ENCODE measurements around the gene AJM1. TPM values are rescaled to one million over a fixed set of nuclear protein-coding genes. Genes with fewer than 3 reads are reported as not detected.
"Not testable (repeated sequence)": the region's sequence is repeated elsewhere in the genome, so short reads cannot be mapped to it uniquely, and the experiment has no call there.

The AJM1 gene
- total RNA-seq, 1 donor from 2014 or later = 1.00 TPM

DNA sequence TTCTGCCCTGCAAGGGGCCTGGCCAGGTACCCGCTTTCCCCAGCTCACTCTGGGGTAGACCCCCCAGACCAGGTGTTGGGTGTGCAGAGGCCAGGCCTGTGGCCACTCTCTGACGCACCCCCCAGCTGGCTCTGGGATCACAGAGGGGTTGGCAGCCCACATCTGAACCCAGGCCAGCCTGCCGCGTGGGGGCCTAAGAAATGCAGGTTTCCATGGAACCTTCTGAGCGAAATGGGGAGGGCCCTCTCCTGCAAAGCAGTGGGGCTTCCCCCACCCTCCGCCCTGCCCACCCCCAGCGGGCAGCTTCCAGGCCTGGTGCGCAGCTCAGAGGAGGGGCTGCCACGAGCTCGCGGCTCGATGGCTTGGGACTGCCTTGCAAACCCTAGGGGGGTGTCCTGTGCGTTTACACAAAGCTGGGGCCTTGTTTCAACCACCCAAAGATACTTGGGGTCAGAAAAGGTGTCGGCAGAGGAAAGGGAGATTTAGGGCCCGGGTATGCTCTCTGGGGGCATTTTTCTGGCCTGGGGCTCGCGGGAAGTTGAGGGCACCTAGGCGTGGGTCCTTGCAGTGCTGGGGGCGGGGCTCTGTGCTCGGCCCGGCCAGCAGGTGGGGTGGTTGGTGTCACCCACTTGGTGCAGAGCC, 1.0 kb downstream of the AJM1 start:
- DNase-seq (ENCODE audit: low spot score) = not testable (repeated sequence)

DNA sequence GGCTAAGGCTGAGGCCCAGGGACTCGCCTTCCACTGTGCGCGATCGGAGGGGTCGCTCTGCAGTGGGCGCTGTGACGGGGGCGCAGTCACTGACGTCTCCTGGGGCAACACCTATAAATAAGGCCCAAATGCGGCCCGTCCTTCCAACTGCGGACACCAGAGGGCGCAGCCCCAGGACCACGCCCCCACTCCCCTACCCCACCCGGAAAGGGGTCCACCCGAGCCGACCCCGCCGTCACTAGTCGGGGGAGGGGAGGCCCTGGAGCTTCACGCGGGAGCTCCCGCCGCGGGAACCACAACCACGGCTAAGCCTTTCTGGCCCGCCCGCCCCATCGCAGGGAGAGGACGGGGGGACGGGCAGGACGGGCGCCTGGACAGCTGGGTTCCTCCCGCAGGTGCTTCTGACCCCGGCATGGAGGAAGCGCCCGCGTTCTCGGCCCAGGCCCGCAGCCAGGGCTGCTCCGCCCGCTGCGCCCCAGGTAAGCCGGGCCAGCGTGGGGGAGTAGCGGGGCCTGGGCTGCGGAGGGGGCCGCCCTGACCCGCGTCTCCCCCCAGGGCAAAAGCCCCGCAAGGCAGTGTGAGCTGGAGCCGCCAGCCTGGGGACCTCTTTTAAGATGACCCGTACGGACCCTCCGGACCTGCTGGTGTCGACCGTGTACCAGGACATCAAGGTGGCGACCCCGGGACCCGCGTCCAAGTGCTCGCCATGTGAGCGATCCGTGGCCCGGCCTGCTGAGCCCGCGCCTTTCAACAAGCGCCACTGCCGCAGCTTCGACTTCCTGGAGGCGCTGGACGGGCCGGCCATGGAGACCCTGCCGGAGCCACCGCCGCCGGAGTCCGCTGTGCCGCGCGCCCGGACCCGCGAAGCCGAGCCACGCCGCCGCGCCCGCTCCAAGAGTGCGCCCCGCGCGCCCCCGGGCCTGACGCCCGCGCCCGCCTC, 1.8 kb downstream of the AJM1 start:
- not testable (repeated sequence) for DNase-seq (ENCODE audit: low spot score)

DNA sequence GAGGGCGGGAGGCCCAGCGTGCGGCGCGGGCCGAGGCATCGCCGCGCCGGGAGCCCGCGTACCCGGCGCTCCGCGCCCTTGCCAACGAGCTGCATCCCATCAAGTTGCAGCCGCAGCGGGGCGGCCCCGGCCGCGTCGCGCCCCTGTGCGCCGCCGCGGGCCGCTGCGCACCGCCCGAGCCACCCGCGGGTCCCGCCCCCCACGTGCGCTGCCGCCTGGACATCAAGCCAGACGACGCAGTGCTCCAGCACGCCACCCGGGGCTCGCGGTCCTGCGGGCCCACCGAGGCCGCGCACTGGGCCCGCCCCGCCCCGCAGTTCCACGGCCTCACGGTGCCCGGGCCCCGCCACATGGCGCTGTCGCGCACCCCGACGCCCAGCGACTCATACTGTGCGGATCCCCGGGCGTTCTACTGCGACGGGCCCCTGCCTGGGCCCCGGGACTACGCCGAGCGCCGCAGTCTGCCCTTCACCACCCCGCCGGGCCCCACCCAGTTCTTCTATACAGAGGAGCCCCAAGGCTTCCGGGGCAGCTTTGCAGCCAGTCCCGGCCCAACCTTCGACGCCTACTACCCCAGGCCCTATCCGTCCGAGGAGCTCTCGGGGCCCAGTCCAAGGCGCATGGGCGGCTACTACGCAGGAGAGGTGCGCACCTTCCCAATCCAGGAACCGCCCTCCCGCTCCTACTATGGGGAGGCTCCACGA, 2.6 kb downstream of the AJM1 start:
- DNase-seq (ENCODE audit: low spot score) = no peak

DNA sequence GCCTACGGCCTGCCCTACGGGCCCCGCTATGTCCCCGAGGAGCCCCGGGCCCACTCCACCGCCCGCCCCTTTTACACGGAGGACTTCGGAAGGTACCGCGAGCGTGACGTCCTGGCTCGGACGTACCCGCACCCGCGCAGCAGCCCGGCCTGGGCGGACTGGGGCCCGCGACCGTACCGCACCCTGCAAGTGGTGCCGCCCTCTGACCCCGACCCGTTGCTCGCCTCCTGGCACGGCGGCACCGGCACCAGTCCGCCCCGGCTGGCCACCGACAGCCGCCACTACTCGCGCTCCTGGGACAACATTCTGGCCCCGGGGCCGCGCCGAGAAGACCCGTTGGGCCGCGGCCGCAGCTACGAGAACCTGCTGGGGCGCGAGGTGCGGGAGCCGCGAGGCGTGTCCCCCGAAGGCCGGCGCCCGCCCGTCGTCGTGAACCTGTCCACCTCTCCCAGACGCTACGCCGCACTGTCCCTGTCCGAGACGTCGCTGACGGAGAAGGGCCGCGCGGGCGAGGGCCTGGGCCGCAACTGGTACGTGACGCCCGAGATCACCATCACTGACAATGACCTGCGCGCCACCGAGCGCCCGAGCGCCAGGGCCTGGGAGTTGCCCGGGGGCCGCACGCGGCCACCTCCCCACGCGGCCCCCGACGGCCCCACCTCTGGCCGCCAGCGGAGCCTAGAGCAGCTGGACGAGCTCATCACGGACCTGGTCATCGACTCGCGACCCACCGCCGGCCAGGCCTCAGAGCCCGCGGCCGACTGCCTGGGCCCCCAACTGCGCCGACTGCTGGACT, 3.4 kb downstream of the AJM1 start:
- no peak for DNase-seq (ENCODE audit: low spot score)

DNA sequence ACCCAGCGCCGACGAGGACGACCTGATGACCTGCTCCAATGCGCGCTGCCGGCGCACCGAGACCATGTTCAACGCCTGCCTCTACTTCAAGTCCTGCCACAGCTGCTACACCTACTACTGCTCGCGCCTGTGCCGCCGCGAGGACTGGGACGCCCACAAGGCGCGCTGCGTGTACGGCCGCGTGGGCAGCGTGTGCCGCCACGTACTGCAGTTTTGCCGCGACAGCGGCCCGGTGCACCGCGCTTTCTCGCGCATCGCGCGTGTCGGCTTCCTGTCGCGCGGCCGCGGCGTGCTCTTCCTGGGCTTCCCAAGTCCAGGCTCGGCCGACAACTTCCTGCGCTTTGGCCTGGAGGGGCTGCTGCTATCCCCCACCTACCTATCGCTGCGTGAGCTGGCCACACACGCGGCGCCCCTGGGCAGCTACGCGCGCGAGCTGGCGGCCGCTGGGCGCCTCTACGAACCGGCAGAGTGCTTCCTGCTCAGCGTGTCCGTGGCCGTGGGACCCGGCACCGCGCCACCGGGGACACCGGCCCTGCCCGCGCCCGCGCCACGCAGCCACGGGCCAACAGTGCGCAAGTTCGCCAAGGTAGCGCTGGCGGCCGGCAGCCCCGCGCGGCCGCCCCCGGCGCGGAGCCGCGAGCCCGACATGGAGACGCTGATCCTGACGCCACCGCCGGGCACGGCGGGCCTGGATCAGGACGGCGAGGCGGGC, 4.3 kb downstream of the AJM1 start:
- DNase-seq (ENCODE audit: low spot score) = no peak

DNA sequence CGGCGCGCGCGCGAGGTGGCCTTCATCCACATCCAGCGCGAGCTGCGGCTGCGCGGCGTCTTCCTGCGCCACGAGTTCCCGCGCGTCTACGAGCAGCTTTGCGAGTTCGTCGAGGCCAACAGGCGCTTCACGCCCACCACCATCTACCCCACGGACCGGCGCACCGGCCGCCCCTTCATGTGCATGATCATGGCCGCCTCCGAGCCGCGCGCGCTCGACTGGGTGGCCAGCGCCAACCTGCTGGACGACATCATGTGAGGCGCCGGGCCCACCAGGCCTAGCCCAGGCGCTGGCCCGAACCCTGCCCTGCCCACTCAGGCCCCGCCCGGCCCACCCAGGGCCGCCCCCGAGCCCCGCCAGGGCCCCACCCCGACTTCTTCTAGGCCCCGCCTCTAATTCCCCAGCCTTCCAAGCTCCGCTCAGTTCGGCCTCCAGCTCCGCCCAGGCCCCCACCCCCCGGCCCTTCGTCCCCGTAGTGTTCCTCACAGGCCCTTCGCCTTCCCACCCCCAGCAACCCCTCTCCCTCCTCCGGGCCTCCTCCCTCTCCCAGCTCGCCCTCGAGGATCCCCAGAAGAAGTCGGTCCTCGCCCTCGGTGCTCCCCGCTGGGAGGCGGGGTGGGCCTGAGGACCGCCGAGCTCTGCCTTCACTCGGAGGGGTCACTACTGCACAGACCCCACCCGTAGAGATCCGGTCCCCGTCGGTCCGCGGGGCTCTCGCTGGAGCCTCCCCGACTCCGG, 5.0 kb downstream of the AJM1 start:
- DNase-seq (ENCODE audit: low spot score) = no peak

DNA sequence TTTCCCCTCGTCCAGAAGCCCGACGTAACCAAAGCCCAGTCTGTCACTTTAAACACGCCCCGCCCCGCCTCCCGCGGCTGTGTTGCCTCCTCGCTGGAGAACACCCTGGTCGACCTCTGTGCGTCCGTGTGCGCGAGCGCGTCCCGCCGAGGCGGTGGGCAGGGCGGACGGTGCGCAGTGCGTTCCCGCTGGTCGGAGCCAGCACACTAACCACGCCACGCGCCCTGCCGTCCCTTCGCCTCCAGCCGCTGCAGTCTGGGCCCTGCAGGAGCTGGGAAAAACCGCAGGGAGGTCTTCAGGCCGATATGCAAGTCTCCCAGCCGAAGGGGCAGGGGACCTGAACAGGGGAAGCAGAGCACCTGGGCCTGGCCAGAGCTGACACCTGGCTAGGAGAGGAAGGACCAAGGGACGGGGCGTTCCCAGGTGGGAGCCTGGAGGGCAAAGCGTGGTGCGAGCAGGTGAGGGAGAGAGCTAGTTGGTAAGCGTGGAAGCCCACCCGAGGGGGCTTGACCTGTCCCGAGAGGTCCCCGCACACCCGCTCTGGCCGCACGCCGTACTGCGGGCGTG, 5.6 kb downstream of the AJM1 start:
- no peak for DNase-seq (ENCODE audit: low spot score)

DNA sequence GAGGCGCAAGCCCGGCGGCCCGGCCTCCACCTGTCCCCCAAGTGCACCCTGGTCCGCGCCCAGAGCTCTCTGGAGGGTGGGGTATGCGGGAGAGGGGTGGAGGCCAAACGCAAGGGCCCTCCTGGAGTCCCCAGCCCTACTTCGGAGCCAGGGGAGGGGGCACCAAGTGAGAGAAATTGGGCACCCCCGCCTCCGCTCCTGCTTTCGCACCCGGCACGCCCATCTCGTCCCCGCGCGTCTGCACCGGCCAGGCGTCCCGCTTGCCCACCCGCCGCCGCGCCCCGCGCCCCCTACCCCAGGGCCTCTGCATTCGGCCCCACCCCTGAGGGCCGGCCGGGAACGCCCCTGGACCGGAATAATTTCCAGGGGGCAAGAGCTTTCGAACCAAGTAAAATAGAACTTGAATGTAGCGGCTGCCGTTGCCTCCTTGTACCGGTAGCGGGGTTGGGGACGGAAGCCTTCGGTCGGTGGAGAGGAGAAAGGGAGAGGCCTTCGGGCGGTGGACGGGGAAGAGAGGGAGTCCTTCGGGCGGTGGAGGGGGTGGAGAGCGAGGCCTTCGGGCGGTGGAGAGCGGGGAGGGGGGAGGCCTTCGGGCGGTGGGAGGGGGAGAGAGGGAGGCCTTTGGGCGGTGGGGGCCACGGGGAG, 6.2 kb downstream of the AJM1 start:
- DNase-seq (ENCODE audit: low spot score) = no peak

DNA sequence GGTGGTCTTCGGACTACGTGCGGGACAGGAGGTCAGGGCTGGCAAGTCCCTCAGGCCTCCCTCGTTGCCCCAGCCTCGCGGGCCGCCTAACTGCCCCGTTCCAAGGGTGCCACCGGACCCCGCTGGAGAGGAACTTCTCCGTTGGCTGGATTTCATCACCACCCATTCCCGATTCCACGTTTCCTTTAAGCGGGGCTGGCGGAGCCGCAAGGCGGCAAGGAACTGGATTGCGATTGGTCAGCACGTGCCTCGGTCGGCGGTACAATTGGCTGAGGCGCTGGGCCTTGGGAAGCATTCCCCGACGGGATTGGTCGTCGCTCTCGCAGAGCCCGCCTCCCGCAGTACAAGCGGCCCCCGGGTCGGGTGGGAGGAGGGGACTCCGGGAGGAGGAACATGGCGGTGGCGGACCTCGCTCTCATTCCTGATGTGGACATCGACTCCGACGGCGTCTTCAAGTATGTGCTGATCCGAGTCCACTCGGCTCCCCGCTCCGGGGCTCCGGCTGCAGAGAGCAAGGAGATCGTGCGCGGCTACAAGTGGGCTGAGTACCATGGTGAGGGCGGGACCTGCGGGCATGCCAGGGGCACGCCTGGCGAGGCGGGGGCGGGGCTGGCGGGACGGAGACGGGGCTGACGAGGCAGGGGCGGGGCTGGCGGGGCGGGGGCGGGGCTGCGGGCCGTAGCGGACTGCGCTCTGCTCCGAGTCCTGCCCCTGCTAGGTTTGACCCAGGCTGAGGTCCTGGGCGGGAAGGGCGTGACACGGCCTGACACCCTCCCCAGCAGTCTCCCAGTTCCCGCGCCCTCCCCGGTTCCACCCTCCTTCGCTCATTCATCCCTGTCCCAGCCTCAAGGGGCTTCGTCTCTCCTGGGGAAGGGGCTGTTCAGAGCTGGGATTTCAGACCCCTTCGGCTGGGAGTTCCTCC, 7.0 kb downstream of the AJM1 start, which contains the start of gene PHPT1:
PHPT1 (plus strand) TSS at position 372 of the 922 bp plus-strand sequence; CDS start at position 394, 22 bp downstream.
- peak; percentile 100 for DNase-seq (ENCODE audit: low spot score)

DNA sequence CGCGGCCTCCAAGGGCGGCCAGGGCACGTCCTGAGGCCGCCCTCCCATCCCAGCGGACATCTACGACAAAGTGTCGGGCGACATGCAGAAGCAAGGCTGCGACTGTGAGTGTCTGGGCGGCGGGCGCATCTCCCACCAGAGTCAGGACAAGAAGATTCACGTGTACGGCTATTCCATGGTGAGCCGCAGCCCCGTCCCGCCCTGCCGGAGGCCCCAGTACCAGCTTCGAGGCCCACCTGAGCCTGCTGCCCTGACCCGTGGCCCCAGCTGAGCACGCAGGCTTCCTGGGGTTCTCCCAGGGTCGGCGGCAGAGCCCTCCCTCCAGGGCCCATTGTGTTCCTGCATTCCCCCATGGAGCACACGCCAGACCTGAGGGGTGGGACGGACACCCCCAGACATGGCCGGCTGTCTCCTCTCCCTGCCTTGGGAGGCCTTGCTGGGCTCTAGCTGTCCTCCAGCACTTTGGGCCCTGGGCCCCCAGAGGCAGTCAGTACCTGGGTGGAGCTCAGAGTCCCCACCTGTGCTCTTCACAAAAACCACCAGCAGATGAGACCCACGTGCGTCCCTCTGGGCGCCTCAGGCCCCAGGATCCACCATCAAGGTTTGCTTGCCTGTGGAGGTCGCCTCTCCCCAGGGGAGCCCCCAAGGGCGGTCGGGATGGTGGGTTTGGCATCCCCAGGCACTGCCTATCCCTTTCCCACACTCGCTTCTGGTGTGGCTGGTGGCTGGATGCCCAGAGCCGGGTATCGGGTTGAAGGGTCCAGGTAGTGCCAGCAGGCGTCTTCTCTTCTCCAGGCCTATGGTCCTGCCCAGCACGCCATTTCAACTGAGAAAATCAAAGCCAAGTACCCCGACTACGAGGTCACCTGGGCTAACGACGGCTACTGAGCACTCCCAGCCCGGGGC, 7.9 kb downstream of the AJM1 start:
- no peak for DNase-seq (ENCODE audit: low spot score)

DNA sequence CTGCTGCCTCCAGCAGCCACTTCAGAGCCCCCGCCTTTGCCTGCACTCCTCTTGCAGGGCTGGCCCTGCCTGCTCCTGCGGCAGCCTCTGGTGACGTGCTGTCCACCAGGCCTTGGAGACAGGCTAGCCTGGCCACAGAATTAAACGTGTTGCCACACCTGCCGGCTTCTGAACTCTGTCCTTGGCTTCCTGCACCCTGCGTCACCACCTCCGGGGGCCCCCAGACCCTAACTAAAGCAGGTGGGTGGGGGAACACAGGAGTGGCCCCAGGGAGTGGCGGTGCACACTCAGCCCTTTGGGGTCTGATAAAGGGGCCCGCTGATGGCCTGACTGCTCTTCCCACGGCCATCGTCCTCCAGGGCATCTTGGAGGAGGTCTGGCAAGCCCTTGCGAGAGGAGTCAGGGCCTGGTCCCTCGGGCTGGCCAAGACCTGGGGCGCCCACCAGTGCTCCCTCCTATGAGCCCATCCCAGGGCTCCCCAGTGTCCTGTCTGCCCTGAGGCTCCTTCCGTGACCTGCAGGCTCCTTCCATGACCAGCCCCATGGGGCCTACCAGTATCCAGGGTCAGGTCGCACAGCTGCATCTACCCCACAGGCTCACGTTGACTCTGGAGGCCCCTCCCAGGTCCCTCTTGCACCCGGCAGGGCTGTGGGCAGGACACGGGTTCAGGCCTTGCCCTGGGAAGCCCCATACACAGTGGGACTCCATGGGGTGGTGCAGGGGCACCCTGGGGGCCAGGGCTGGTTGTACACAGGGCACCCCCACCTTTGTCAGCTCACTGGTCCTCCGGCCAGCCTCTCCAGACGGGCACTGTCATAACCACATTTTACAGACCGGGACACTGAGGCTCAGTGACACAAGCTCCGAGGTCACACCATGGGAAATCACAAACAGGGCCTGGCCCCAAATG, 8.8 kb downstream of the AJM1 start:
- DNase-seq (ENCODE audit: low spot score) = no peak

DNA sequence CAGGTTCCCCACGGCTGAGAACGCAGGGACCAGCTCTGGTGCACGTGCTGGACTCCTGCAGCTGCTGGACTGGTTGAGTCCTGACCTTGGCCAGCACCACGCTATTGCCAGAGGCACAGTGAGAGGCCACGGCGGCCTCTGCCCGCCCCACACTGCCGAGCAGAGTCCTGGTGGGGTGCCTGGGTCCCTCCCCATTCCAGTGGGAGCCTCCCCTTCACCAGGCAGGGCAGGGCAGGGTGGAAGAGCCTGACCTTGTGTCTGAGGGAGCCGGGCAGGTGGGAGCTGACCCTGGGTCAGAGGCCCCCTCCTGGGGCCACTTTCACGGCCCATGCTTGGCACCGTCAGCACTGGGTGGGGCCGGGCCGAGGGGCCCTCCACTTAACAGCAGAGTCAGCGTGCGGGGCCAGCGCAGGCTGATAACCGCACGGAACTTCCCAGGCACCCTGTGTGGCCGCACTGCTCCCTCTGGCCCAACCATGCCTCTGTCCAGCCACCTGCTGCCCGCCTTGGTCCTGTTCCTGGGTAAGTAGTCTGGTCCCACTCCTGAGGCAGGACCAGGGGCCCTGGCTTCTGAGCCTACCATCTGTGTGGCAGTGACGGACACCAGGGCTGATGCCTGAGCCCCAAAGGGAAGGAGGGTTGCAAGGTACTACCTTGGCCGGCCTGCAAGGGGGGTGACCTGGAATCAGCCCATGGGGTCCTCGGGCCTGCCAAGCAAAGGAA, 9.8 kb downstream of the AJM1 start, which contains the start of gene MAMDC4:
MAMDC4 (plus strand) TSS at position 406 of the 723 bp plus-strand sequence; CDS start at position 477, 71 bp downstream.
- no peak for DNase-seq (ENCODE audit: low spot score)

DNA sequence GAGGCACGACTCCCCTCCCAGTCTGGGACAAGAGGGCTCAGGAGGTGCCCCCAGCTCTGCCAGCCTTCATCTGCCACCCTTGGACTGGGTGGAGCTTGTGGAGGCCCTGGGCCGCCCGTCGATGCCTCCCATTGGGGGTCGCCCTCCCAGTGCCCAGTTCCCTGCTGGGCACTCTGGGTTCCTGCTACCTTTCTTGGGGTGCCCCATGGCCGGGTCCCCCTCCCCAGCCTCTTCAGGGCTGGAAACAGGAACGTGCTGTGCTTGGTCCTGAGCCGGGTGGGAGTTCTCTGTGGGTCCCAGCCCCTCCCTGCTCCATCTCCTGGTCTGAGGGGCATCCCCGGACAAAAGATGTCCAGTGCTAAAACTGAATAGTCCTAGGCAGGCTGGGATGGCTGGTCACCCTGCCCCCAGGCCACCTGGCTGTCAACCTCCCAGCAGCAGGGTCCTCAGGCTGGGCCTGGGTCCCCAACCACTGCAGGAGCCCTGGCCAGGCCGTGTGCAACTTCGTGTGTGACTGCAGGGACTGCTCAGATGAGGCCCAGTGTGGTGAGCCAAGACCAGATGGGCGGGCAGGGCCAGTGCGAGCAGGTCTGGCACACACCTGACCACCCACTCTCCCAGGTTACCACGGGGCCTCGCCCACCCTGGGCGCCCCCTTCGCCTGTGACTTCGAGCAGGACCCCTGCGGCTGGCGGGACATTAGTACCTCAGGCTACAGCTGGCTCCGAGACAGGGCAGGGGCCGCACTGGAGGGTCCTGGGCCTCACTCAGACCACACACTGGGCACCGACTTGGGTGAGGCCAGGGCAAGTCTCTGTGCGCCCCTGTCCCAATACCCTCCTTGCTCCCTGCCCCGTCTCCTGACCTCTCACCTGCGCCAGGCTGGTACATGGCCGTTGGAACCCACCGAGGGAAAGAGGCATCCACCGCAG, 10.7 kb downstream of the AJM1 start:
- no peak for DNase-seq (ENCODE audit: low spot score)

Data from mesenteric fat pad (tissue), 1 donor.